Mesothelial cell of epicardium (in vitro differentiated cells): ENCODE results near the gene LRRC10B. TPM values are rescaled to one million over a fixed set of nuclear protein-coding genes. Genes with fewer than 3 reads are reported as not detected.

Experiments
- DNase-seq, 2 experiments: peaks; one replicate each; pipeline ENCODE4 v3.0.0; 2021; ENCODE audit warnings: low spot score in 2 of 2; ENCODE audit not compliant: unreplicated experiment in 2 of 2
- H3K27ac Mint-ChIP-seq: 2 replicates; pipeline ENCODE4 v1.8.0; 2021; ENCODE audit warnings: mixed read lengths
- H3K27me3 Mint-ChIP-seq: 2 replicates; pipeline ENCODE4 v1.8.0; 2021; ENCODE audit warnings: low read depth, mixed read lengths
- H3K36me3 Mint-ChIP-seq: 2 replicates; pipeline ENCODE4 v1.8.0; 2021; ENCODE audit warnings: mixed read lengths
- H3K4me1 Mint-ChIP-seq: 2 replicates; pipeline ENCODE4 v1.8.0; 2021; ENCODE audit warnings: mixed read lengths
- H3K4me3 Mint-ChIP-seq: 2 replicates; pipeline ENCODE4 v1.8.0; 2021; ENCODE audit warnings: mild to moderate bottlenecking, moderate library complexity, mixed read lengths
- H3K9me3 Mint-ChIP-seq: 2 replicates; pipeline ENCODE4 v1.8.0; 2021; ENCODE audit warnings: mixed read lengths
- CTCF ChIP-seq: fragments of 200-600 bp; sonication (generic); IDR thresholded peaks from one replicate; pipeline ENCODE4 v1.5.0; 2021; ENCODE audit warnings: antibody characterized with exemption; ENCODE audit not compliant: unreplicated experiment
- total RNA-seq: library from RNA; stranded (reverse); gene quantifications from 3 replicates; pipeline ENCODE4 v1.2.1, GENCODE V29; 2021

Gene LRRC10B
- total RNA-seq, 1 donor from 2014 or later, result 0.16 TPM

- H3K27ac Mint-ChIP-seq, result no peak overlapping the region
- no peak overlapping the region for H3K4me3 Mint-ChIP-seq
- H3K9me3 Mint-ChIP-seq, result no peaks in the 10 kb centered on the region
- H3K27me3 Mint-ChIP-seq, result no peaks in the 10 kb centered on the region
- peak; percentile 73 for TF ChIP-seq CTCF
- peaks cover 9% of the 10 kb centered on the region for H3K4me1 Mint-ChIP-seq
- no peaks in the 10 kb centered on the region for H3K36me3 Mint-ChIP-seq
- peak in 1 of 2 experiments; percentile 49 for DNase-seq
Observed at GRCh38 chr11:61532134-61533038, 23.8 kb downstream of the LRRC10B start.

GRCh38 chr11:61533039-61533375, 24.5 kb downstream of the LRRC10B start:
- no peak overlapping the region for H3K4me3 Mint-ChIP-seq
- H3K9me3 Mint-ChIP-seq, result no peaks in the 10 kb centered on the region
- no peaks in the 10 kb centered on the region for H3K36me3 Mint-ChIP-seq
- DNase-seq, result no peak
- H3K27ac Mint-ChIP-seq, result no peak overlapping the region
- H3K27me3 Mint-ChIP-seq, result no peaks in the 10 kb centered on the region
- peaks cover 5% of the 10 kb centered on the region for H3K4me1 Mint-ChIP-seq
- no peak for TF ChIP-seq CTCF

- Mint-ChIP-seq H3K36me3 (no peaks in the 10 kb centered on the region), H3K9me3 (no peaks in the 10 kb centered on the region), H3K4me1 (peaks cover 7% of the 10 kb centered on the region), H3K27me3 (no peaks in the 10 kb centered on the region), H3K27ac (no peak overlapping the region), H3K4me3 (no peak overlapping the region)
- DNase-seq, result no peak
- no peak for TF ChIP-seq CTCF
Observed at GRCh38 chr11:61533401-61533800, 24.9 kb downstream of the LRRC10B start.

GRCh38 chr11:61534025-61534932, 25.7 kb downstream of the LRRC10B start:
- Mint-ChIP-seq H3K27me3 (no peaks in the 10 kb centered on the region), H3K4me1 (peaks cover 8% of the 10 kb centered on the region), H3K9me3 (no peaks in the 10 kb centered on the region), H3K4me3 (no peak overlapping the region), H3K27ac (no peak overlapping the region), H3K36me3 (no peaks in the 10 kb centered on the region)
- no peak for DNase-seq
- no peak for TF ChIP-seq CTCF

GRCh38 chr11:61534933-61535839, 26.6 kb downstream of the LRRC10B start:
- TF ChIP-seq CTCF, result no peak
- H3K27me3 Mint-ChIP-seq, result no peaks in the 10 kb centered on the region
- DNase-seq, result no peak
- H3K4me3 Mint-ChIP-seq, result no peak overlapping the region
- no peaks in the 10 kb centered on the region for H3K36me3 Mint-ChIP-seq
- no peaks in the 10 kb centered on the region for H3K9me3 Mint-ChIP-seq
- peaks cover 15% of the 10 kb centered on the region for H3K4me1 Mint-ChIP-seq
- H3K27ac Mint-ChIP-seq, result no peak overlapping the region
